Stimulated activated CD4-positive, alpha-beta T cell treated with anti-CD3 and anti-CD28 coated beads, Interleukin-1b, Interleukin-23, amount 100 ng/mL, for 4 hours (primary cell): Measurements from ENCODE around the gene MPPED2.

Experiments used
- DNase-seq, 2 donors: peaks; one replicate each; pipeline ENCODE4 v3.0.0-alpha.2; 2020; ENCODE audit warnings: low read depth in 2 of 2

MPPED2 gene, protein sequence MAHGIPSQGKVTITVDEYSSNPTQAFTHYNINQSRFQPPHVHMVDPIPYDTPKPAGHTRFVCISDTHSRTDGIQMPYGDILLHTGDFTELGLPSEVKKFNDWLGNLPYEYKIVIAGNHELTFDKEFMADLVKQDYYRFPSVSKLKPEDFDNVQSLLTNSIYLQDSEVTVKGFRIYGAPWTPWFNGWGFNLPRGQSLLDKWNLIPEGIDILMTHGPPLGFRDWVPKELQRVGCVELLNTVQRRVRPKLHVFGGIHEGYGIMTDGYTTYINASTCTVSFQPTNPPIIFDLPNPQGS

DNA sequence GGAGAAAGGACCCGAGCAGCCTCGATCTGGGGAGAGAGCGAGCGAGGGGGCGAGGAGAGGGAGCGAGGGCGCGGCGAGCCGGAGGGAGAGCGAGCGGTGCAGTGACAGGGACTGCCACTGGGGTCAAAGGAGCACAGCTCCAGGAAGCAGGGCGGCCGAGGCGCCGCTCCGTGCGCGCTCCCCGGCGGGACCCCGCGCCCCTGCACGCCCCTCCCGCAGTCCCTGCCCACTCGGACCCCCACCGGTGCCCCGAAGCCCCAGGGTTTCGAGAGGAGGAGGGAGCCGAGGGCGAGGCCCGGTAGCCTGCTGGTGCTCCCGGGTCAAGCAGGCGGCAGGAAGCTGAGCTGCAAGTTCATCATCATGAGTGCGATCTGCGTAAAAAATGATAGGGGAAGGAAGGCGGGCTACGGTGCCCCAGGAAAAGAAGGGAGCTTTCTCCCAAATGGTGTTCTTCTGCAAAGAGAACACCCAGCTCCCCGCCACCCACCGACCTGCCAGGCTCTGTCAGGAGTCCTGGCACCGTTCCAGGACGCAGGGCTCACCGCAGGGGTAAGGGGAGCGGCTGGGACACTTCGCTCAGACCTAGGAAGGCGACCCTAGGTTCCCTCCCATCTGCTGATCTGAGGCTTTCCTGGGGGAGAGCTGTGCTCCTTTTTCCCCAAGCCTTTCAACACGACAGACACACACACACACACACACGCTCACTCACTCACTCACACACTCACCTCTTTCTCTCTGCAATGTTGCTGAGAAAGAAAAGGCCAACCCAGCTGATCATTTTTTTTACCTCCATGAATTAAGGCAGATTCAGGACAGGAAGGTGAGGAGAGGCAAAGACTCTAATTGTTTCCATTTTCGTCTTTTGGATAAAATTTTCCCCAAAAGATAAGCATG lies at the start of gene MPPED2:
TSS of gene MPPED2 (minus strand) at position 103 of the 894 bp plus-strand sequence. CDS start 5,980 bp downstream, outside the sequence.
- no peak for DNase-seq

DNA sequence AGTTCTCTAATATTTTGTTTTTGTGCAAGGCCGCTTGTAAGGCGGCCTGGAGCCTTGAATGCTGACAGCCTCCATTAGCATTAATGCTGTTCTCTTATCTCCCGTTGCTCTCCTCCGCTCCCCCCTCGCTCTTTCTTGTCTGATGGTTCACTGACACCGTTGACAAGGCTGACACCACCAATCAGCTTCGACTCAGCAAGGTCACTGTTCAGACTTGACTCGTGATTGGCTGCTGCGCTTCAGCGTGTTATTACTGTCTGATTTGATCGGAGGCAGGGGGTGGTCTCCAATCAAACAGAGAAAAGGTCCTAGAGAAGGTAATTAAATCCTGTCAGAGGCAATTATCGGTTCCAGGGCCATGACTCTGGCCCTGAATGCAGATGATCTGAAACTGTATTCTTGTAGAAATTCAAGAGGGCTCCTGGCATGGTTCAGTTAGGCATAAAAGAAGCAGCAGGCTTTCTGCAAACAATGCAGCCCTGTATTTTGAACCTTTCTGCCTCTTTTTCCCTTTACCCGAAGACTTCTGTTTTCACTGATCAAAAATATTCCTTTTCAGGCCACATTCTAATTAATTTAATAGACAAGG lies 49.3 kb upstream of the MPPED2 start:
- no peak for DNase-seq

DNA sequence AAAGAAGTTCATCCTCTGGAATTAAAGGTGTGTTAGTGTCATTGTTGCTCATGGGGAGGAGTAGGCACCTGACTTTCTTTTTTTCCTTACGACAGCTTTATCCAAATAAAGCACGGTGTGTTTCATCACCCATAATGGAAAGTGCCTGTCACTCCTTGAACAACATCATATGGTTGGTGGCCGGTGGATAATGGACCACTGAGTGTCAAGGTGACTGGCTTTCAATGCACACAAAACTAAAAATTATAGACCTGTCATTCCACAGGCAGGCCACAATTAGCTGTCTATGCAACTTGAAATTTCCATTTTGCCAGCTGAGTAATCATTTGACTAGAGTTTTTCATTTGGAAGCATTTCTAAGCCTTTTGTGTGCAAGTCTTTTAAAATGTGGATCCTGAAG lies 45.0 kb upstream of the MPPED2 start:
- no peak for DNase-seq

GRCh38 chr11:30619767-30620166 lies 33.6 kb upstream of the MPPED2 start:
- no peak for DNase-seq

- DNase-seq: no peak
These were observed 31.6 kb upstream of the MPPED2 start for GRCh38 chr11:30617762-30618161.

DNA sequence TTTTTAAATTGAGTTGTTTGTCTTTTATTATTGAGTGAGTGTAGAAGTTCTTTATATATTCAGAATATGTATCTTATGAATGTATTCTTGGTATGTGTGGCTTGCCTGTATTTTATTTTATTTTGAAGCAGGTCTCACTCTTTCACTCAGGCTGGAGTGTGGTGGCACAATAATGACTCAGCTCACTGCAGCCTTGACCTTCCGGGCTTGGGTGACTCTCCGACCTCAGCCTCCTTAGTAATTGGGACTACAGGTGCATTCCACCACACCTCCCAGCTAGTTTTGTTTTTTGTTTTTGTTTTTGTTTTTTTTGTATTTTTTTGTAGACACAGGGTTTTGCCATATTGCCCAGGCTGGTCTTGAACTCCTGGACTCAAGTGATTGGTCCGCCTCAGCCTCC lies 24.5 kb upstream of the MPPED2 start:
- no peak for DNase-seq

DNA sequence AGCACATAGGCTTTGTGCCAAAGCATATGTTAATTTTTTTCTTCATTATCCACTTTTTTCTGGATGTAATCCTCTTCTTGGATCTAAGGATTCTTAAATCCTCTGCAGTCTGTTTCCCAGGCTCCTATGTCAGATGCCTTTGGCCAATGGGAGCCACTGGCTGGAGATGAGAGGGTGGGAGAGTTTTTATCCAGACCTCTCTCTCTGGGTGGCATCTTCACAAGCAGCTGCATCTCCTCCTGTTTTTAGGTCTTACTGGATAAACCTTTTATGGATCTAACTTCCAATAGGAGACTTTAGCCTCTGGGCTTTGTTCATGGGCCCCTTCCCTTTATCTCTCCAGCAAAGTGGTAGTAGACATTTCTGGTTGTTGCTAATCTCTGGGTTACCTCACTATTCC lies 22.4 kb upstream of the MPPED2 start:
- DNase-seq: no peak

GRCh38 chr11:30605036-30605605 lies 19.0 kb upstream of the MPPED2 start:
- DNase-seq: no peak

DNA sequence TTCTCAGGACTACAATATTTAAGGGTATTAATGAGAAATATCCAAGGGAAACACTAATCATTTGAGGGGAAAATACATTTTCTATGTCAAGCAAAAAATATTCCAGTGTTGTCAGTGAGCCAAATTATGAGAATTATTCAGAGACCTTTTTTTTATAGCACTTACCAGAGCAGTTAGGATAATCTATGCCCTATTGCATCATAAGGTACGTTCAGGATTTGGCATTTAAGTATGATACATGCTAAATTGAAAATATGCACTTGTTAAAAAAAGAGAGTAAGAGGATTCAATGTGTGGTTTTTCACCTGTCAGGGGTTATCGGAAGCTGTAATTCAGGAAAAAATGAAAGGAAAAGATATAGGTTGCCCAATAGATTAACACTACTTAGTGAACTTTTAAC lies 17.2 kb upstream of the MPPED2 start:
- no peak for DNase-seq

GRCh38 chr11:30596832-30597231 lies 10.7 kb upstream of the MPPED2 start:
- DNase-seq: no peak

- no peak for DNase-seq
These were observed 9.8 kb upstream of the MPPED2 start for GRCh38 chr11:30595934-30596333.

DNA sequence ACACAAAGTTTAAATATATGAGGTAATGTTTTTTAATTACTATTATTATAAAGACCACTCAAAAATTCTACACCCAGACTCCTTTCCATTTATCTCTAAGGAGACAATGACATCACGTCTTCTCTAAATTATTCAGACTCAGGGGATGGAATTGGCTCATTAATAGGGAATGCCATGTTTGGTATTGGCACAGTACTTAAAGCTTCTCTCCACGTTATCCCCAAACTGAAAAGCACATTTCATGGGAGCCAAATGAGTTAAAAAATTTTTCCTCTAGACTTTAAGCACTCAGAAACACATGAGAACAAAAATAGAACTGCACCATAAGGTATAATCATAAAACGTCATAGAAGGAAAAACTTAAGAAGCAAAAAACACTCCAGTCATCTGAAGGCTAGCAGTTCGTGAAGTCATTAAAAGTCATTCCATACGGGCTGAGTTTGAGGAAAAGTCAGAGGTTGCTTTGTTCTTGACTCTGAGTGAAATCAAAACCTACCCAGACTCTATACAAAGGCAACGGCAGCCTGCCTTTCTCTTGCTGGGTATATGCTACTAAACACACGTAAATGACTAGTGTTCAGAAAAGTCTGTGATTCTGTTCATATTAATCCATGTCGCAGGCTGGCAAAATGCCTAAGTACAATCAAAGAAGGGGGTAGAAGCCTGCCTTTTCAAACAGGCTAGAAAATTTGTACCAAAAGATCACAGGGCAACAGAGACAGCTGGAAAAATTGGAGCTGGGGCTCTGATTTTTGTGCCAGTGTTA lies 8.7 kb upstream of the MPPED2 start:
- DNase-seq: no peak

GRCh38 chr11:30587269-30587812 lies 1.2 kb upstream of the MPPED2 start:
- DNase-seq: no peak

- DNase-seq: no peak
These were observed 282 bp downstream of the MPPED2 start for GRCh38 chr11:30585892-30586250.

DNA sequence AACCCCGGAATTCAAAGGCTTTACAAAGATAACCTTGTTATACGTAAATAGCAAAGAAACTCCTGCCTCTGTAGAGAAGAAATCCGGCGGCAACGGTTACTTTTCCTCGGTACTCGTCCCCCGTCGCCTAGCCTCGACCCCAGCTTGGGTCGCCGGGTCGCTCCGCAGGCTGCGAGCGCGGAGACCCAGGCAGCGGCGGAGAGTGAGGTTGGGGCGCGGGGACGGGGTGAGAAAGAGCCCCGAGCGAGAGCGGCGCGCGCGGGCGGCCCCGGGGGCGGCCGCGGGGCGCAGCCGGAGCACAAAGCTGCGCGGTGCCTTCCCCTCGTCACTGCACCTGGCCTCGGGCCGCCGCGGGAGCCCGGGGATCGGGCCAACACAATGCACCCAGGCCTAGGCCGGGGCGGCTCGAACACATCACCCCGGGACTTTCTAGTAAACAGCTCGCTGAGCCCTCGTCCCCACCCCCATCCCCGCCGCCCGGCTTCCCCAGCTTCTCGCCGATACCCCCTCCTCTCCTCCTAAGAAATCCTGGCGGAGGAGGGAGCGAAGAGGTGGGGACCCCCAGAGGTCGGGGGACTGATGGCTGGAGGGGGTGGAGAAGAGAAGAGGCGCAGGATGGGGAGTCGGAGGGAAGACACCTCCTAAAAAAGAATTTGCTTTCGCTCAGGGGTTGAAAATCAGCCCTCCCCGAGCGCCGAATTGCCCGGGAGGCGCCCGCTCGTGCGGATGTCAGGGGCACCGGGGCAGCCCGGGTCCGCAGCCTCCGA lies 845 bp downstream of the MPPED2 start:
- no peak for DNase-seq

GRCh38 chr11:30583476-30584280 lies 2.5 kb downstream of the MPPED2 start:
- DNase-seq: no peak

- DNase-seq: no peak
These were observed 3.4 kb downstream of the MPPED2 start for GRCh38 chr11:30582726-30583125.

DNA sequence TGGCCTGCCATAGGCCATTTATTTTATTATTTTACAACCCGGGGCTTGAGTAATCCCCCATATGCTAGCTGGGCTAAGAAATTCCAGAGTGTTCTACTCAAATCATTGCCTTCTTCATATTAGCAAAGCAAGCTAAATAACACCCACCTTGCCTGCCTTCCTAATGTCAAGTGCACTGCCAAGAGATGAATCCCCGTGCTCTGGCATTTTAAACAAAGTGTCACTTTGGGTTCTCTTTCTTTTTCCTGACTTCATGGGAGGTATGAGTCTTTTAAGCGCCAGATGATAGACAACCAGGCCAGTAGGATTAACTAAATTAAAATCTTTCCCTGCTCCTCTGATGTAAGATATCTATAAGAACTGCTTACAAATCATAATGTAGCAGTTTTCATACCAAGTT lies 4.5 kb downstream of the MPPED2 start:
- DNase-seq: no peak

GRCh38 chr11:30580573-30580972 lies 5.6 kb downstream of the MPPED2 start:
- no peak for DNase-seq
